Measurements from ENCODE around the gene IFT43.

GRCh38 chr14:76097547-76097946 lies 112.0 kb downstream of the IFT43 start:
- TF ChIP-seq TARDBP (IDR thresholded peaks at IDR 0.05) (no peak), TAF1 (IDR thresholded peaks at IDR 0.05; ENCODE audit: control insufficient read depth, extremely low read depth, insufficient read depth, low read length, severe bottlenecking) (no peak), PYGO2 (tag; IDR thresholded peaks at IDR 0.05) (no peak), SMARCA4 (IDR thresholded peaks at IDR 0.05) (no peak), CHD2 (IDR thresholded peaks at IDR 0.05; ENCODE audit: low read depth, low read length) (no peak), DEAF1 (CRISPR knock-in tag; IDR thresholded peaks at IDR 0.05) (no peak), MEIS2 (IDR thresholded peaks at IDR 0.05; ENCODE audit: partially characterized antibody) (no peak), ZBTB7A (IDR thresholded peaks at IDR 0.05; ENCODE audit: borderline replicate concordance, control insufficient read depth, low read depth, low read length) (no peak)
- TF ChIP-seq, protein P1, sequence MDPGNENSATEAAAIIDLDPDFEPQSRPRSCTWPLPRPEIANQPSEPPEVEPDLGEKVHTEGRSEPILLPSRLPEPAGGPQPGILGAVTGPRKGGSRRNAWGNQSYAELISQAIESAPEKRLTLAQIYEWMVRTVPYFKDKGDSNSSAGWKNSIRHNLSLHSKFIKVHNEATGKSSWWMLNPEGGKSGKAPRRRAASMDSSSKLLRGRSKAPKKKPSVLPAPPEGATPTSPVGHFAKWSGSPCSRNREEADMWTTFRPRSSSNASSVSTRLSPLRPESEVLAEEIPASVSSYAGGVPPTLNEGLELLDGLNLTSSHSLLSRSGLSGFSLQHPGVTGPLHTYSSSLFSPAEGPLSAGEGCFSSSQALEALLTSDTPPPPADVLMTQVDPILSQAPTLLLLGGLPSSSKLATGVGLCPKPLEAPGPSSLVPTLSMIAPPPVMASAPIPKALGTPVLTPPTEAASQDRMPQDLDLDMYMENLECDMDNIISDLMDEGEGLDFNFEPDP (CRISPR knock-in tag; IDR thresholded peaks at IDR 0.05) = no peak
- TF ChIP-seq, protein P2, sequence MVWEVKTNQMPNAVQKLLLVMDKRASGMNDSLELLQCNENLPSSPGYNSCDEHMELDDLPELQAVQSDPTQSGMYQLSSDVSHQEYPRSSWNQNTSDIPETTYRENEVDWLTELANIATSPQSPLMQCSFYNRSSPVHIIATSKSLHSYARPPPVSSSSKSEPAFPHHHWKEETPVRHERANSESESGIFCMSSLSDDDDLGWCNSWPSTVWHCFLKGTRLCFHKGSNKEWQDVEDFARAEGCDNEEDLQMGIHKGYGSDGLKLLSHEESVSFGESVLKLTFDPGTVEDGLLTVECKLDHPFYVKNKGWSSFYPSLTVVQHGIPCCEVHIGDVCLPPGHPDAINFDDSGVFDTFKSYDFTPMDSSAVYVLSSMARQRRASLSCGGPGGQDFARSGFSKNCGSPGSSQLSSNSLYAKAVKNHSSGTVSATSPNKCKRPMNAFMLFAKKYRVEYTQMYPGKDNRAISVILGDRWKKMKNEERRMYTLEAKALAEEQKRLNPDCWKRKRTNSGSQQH (CRISPR knock-in tag; IDR thresholded peaks at IDR 0.05) = no peak
- TF ChIP-seq, protein P3, sequence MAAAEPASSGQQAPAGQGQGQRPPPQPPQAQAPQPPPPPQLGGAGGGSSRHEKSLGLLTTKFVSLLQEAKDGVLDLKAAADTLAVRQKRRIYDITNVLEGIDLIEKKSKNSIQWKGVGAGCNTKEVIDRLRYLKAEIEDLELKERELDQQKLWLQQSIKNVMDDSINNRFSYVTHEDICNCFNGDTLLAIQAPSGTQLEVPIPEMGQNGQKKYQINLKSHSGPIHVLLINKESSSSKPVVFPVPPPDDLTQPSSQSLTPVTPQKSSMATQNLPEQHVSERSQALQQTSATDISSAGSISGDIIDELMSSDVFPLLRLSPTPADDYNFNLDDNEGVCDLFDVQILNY (CRISPR knock-in tag; IDR thresholded peaks at IDR 0.05) = no peak
- TF ChIP-seq, protein P4, sequence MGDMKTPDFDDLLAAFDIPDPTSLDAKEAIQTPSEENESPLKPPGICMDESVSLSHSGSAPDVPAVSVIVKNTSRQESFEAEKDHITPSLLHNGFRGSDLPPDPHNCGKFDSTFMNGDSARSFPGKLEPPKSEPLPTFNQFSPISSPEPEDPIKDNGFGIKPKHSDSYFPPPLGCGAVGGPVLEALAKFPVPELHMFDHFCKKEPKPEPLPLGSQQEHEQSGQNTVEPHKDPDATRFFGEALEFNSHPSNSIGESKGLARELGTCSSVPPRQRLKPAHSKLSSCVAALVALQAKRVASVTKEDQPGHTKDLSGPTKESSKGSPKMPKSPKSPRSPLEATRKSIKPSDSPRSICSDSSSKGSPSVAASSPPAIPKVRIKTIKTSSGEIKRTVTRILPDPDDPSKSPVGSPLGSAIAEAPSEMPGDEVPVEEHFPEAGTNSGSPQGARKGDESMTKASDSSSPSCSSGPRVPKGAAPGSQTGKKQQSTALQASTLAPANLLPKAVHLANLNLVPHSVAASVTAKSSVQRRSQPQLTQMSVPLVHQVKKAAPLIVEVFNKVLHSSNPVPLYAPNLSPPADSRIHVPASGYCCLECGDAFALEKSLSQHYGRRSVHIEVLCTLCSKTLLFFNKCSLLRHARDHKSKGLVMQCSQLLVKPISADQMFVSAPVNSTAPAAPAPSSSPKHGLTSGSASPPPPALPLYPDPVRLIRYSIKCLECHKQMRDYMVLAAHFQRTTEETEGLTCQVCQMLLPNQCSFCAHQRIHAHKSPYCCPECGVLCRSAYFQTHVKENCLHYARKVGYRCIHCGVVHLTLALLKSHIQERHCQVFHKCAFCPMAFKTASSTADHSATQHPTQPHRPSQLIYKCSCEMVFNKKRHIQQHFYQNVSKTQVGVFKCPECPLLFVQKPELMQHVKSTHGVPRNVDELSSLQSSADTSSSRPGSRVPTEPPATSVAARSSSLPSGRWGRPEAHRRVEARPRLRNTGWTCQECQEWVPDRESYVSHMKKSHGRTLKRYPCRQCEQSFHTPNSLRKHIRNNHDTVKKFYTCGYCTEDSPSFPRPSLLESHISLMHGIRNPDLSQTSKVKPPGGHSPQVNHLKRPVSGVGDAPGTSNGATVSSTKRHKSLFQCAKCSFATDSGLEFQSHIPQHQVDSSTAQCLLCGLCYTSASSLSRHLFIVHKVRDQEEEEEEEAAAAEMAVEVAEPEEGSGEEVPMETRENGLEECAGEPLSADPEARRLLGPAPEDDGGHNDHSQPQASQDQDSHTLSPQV (IDR thresholded peaks at IDR 0.05) = no peak

All from K562 (cell line).